Endothelial cell of umbilical vein (primary cell): Measurements from ENCODE around the gene FUT2.

ENCODE experiments used
- EZH2 ChIP-seq: IDR thresholded peaks from 2 replicates; pipeline ENCODE4 v1.6.1; 2012; ENCODE audit warnings: borderline replicate concordance, low read depth, mild to moderate bottlenecking, moderate library complexity, low read length, inconsistent platforms; ENCODE audit not compliant: severe bottlenecking
- JUN ChIP-seq: IDR thresholded peaks from 2 replicates; pipeline ENCODE4 v1.6.1; 2011; ENCODE audit warnings: borderline replicate concordance, low read depth; ENCODE audit not compliant: insufficient read length, insufficient read depth
- POLR2A ChIP-seq: IDR thresholded peaks from 2 replicates; pipeline ENCODE4 v1.6.1; 2012; ENCODE audit warnings: low read depth, mild to moderate bottlenecking, control low read depth, low read length
- POLR2AphosphoS5 ChIP-seq: IDR thresholded peaks from 2 replicates; pipeline ENCODE4 v1.6.1; 2012; ENCODE audit warnings: low read depth, mild to moderate bottlenecking, control low read depth, low read length, moderate library complexity; ENCODE audit not compliant: insufficient read depth
- TF ChIP-seq, protein P1 (sequence below), 2 donors: IDR thresholded peaks; 1 replicate in 1 of 2; 2 replicates in 1 of 2; pipeline ENCODE4 v1.5.1; 2011; ENCODE audit warnings: low read length in 2 of 2, mild to moderate bottlenecking in 2 of 2, moderate library complexity in 2 of 2, control low read depth in 1 of 2, inconsistent platforms in 1 of 2, low read depth in 1 of 2; ENCODE audit not compliant: insufficient read depth in 1 of 2; ENCODE audit errors: extremely low read depth in 1 of 2

- TF ChIP-seq, protein P1, sequence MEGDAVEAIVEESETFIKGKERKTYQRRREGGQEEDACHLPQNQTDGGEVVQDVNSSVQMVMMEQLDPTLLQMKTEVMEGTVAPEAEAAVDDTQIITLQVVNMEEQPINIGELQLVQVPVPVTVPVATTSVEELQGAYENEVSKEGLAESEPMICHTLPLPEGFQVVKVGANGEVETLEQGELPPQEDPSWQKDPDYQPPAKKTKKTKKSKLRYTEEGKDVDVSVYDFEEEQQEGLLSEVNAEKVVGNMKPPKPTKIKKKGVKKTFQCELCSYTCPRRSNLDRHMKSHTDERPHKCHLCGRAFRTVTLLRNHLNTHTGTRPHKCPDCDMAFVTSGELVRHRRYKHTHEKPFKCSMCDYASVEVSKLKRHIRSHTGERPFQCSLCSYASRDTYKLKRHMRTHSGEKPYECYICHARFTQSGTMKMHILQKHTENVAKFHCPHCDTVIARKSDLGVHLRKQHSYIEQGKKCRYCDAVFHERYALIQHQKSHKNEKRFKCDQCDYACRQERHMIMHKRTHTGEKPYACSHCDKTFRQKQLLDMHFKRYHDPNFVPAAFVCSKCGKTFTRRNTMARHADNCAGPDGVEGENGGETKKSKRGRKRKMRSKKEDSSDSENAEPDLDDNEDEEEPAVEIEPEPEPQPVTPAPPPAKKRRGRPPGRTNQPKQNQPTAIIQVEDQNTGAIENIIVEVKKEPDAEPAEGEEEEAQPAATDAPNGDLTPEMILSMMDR (IDR thresholded peaks at IDR 0.05; ENCODE audit: extremely low read depth in 1 of 2, insufficient read depth in 1 of 2, low read depth in 1 of 2, low read length in 2 of 2): no peak
- TF ChIP-seq JUN: no peak
- TF ChIP-seq EZH2: no peak
- TF ChIP-seq POLR2AphosphoS5: no peak
- TF ChIP-seq POLR2A: no peak
Observed at GRCh38 chr19:48711106-48711662, 15.4 kb downstream of the FUT2 start.
